HPDE6-E6E7 (cell line): ENCODE data around the gene MOB4.
"Not testable (repeated sequence)": the region's sequence is repeated elsewhere in the genome, so short reads cannot be mapped to it uniquely, and the experiment has no call there.

Experiments used
- DNase-seq: peaks from one replicate; pipeline ENCODE4 v3.0.0; 2011; ENCODE audit warnings: missing footprints; ENCODE audit errors: extremely low spot score

Gene MOB4

DNA sequence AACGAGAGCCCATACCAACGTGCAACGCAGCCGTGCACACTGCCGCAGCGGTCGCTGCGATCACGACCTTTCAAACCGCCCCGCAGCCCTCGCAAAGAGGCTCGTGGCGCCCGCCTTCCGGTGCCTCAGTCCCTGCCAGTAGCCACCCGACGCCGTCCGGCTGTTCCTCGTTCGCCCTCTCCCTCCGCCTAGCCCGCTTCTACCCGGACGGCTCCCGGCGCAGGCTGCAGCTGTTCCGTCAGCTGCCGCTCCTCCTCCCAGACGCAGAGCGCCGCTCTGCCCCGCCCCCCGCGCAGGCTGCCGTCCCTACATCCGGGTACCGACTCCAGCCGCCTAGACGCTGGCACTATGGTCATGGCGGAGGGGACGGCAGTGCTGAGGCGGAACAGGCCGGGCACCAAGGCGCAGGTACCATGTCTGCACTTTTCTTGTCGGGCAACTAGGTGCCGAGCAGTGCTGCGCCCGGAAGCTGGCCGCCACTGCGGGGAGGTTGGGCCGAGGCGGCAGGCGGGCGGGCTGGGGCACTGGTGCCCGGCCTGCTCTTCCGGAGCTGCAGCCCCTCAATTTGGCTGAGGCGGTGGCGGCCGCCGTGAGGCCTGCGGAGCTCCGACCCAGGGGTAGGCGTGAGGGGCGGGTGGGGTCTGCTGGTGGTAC is at the start of gene MOB4:
TSS of gene MOB4 (plus strand) at position 328 of the 654 bp plus-strand sequence. CDS start at position 349, 21 bp downstream.
- DNase-seq: peak; percentile 92

DNA sequence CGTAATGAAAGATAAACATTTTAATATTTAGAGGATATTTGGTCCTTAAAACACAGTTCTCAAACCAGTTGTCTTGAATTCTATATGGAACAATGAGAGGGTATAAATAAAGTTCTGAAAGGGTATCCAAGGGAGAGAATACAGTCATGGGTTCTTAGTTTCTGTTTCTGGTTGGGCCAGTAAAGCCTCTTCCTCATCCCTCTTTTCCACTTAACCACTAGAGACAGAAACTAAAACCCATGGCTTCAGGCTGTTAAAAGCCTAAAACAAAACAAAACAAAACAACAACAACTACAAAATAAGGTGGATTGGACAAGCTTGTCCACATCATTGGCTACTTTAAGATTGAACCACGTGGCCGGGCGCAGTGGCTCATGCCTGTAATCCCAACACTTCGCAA is 43.7 kb upstream of the MOB4 start:
- DNase-seq: no peak

DNA sequence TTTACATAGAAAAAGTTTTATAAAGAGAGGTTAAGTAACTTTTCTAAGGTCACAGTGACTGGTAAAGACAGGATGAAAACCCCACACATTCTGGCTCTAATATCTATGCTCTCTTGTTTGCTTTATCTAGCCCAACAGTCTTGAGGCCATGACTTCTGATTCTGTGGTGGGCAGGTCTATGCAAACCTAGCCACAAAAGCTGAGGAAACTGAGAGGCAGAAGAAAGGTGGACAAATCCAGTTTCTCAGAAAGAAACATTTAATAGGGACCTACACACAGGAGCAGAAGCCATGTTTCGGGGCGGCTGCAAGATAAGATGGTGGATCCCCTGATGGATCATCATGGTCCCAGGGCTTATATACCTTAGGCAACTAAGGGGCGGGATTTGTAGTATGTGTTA is 38.1 kb upstream of the MOB4 start:
- no peak for DNase-seq

DNA sequence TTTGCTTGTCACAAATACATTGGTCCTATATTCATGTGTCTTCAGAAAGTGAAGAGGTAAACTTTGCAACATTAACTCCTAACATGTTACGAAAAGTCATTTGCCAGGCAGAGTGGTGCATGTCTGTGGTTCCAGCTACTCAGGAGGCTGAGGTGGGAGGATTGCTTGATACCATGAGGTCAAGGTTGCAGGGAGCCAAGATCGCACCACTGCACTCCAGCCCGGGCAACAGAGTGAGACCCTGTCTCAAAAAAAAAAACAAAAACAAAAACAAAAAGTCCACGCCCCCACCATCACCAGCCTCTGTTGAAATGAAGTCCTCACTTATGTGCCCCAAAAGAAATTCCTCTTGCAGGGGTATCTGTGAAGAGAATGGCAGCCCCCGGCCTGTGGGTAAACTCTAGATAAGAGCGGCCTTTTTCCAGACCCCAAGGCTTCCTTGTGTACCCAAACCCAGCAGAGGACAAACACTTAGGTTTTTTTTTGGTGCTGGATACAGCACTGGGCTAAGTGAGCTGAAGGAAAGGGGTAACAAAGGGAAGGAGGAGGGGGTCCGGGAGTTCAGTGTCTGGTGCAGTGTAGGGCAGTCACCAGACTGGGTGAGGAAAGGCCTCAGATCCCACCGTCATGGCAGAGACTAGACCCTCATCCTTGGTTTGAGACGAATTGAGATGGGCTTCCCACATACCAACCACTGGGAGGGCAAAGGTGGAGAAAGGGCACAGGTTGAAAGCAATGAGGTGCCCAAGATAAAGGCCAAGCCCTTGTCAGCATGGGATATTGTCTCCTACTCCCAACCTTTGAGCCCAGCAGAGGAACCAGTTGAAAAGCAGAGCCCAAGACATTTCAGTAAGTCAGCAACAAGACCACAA is 35.5 kb upstream of the MOB4 start:
- no peak for DNase-seq

DNA sequence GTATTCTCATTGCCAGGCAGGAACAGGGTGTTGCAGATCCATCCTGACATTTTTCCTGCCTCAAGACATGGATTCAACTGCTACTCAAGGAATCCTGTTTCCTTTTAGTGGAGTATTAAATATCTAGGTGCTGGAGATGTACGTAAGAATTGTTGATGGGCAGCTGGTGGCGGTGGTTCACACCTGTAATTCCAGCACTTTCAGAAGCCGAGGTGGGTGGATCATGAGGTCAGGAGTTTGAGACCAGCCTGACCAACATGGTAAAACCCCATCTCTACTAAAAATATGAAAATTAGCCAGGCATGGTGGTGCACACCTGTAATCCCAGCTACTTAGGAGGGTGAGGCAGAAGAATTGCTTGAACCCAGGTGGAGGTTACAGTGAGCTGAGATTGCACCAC is 31.6 kb upstream of the MOB4 start:
- DNase-seq: not testable (repeated sequence)

- no peak for DNase-seq
These were observed 29.7 kb upstream of the MOB4 start for GRCh38 chr2:197486175-197486574.

- no peak for DNase-seq
These were observed 28.5 kb upstream of the MOB4 start for GRCh38 chr2:197487385-197487784.

DNA sequence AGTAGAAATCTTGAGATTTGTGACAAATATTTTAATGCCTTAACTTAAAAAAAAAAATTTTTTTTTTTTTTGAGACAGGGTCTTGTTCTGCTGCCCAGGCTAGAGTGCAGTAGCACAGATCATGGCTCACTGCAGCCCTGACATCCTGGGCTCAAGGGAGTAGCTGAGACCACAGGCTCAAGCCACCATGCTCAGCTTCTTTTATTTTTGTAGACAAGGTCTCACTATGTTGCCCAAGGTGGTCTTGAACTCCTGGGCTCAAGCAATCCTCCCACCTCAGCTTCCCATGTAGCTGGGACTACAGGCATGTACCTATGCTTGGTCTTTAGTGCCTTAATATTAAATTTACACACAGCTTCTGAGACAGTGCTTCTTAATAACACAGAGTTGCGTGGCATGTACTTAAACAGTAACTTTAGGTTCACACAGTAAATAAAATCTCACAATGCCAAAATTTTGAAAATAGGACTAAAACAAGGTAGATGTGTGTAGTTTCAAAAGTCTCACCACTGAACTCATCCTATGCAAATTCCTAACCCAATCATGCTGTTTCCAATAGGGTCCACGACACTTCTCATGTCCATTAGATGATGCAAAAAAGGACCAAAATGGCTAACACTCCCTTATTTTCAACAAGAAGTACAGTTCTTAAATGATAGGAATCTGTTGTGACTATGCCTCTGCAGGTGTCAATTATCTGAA is 20.3 kb upstream of the MOB4 start:
- DNase-seq: no peak

DNA sequence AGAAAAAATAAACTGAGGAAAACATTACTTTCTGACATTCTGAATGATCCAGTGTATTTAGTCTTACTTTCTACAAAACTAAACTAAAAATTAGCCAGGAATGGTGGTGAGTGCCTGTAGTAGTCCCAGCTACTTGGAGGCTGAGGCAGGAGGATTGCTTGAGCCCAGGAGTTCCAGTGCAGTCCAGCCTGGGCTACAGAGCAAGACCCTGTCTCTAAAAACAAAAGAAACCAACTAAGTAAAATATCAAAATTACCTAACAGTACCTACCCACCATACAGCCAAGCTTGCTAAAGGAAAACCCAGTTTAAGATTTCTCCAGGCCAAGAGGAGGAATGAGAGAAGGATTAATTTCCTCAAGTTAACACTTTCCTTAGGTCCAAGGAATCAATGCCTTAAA is 19.2 kb upstream of the MOB4 start:
- DNase-seq: no peak

- no peak for DNase-seq
These were observed 18.5 kb upstream of the MOB4 start for GRCh38 chr2:197497326-197497725.

- no peak for DNase-seq
These were observed 17.5 kb upstream of the MOB4 start for GRCh38 chr2:197498235-197498936.

DNA sequence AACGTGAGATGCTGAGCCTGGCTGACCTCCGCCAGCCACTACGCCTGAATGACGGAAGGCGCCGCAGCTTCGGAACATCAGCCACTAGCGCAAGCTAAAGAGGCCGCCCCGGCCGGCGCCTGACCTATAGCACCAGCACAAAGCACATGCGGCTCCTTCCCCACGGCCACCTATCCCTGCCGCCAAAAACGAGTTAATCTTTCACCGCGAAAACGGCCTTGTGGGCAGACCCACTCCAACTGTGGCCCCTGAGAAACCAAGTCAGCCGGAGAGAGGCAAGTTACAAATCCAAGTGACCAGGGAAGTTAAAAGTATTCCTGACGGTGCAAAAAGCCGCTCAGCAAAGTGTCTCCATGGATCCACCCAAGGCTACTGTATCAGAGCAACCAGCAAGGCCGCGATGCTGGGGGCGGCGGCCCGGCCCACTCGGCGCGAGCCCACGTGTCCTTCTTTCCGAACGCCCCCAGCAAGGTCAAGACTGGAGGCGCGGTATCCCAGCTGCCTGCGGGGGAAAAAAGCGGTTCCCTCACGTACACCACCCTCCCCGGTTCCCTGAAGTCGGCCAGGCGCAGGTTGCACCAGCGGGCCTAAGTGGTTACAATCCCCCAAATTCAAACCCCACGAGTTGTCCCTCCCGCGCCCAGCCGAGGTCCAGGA is 16.8 kb upstream of the MOB4 start:
- no peak for DNase-seq

DNA sequence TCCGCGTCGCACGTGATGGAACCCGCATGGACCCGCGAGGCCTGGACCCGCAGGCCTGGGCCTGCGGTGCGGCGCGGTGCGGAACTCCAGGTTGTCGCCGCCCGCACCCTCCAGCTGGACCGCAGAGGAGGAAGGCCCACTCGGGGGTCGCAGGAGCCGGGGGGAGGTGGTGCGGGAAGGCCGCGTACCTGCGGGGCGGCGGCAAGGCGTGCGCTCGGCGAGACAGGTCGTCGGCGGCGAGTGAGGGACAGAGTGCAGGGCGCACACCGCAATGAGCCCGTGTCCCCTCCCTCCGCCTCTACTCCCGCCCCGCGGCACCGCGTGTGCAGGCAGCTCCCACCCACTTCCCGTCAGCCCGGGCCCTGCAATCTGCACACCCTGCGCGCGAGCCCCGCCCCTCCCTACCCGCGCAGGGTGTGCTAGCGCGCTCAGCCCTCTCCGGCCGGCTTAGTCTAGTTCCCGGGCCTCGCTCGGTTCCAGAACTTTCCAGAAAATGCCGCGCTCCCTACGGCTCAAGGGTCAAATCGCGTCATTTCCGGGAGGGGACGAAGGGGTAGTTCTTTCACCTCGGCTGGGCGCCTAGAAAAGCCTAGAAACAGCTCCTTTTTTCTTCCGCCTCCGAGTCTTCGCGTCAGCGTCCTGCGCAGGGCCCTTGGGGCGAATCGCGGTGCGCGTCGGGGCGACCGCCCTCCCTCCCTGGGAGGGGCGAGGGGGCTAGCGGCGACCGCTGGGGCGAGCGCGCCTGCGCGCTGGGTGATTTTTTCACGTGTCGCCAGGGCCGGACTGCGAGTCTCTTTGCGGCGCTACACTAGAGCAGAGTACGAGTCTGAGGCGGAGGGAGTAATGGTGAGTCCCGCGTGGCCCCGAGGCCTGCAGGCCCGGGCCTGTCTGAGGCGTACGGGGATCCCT is 16.0 kb upstream of the MOB4 start, which contains the start of the genes HSPD1 and HSPE1:
TSS of gene HSPD1 (minus strand) at position 247 of the 909 bp plus-strand sequence. CDS start 992 bp downstream, outside the sequence.
TSS of gene HSPE1 (plus strand) at position 786 of the 909 bp plus-strand sequence. CDS start at position 844, 58 bp downstream.
- DNase-seq: peak; percentile 91

GRCh38 chr2:197500503-197501131 is 15.2 kb upstream of the MOB4 start:
- DNase-seq: no peak

- no peak for DNase-seq
These were observed 13.7 kb upstream of the MOB4 start for GRCh38 chr2:197502201-197502600.

- DNase-seq: no peak
These were observed 13.2 kb upstream of the MOB4 start for GRCh38 chr2:197502685-197503084.

DNA sequence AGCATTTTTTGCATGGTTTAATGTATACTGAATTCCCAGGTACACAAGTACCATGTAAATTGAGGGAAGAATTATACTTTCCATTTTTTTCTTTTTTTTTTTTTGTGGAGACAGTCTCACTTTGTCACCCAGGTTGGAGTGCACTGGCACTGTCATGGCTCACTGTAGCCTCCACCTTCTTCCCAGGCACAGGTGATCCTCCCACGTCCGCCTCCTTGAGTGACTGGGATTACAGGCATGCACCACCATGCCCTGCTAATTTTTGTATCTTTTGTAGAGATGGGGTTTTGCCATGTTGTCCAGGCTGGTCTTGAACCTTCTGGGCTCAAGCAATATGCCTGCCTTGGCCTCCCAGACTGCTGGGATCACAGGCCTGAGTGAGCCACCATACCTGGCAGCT is 11.9 kb upstream of the MOB4 start:
- DNase-seq: no peak

DNA sequence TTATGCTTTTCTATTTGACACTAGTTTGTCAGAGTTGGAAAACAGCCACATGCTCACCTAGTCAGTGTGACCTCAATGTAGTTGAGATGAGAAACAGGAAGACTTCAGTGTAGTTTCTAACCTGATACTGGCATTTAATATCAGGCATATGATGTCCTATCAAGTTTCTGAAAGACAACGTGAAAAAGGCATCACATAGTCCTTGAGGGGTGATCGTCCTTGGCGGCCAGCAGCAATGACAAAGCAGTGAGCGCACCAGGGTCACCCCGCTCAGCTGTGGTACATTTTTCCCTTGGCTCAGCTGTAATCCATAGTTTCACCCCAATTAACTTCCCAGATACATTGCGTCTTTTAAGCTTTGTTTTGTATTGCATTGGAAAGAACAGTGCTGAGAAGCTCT is 11.4 kb upstream of the MOB4 start:
- no peak for DNase-seq

DNA sequence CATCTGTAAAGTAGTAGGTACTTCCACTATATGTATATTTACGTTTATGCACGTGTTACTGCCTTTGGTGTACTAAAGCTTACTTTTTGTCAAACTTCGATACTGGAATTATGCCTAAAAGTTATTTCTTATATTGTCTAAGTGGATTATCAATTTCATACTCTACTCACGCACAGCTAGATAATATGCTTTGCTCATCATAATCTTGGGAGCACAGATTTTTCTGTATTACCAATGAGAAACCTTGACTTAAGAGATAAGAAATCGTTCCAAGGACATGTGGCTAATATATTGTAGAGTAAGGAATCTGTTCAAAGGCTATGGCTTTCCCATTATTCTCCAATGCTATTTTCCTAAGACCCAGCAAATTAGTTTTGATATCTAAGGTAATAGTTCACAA is 9.2 kb upstream of the MOB4 start:
- DNase-seq: no peak

- no peak for DNase-seq
These were observed 2.0 kb upstream of the MOB4 start for GRCh38 chr2:197513915-197514314.
